Thyroid gland (tissue), 4 donors: Measurements from ENCODE around the gene MAP7. TPM values are rescaled to one million over a fixed set of nuclear protein-coding genes. Genes with fewer than 3 reads are reported as not detected.
A peak's percentile ranks its signal among the peaks of the same experiment; 100 is the strongest.
"Not testable (repeated sequence)": the region's sequence is repeated elsewhere in the genome, so short reads cannot be mapped to it uniquely, and the experiment has no call there.

Source experiments
- DNase-seq, 2 donors: peaks; one replicate each; pipeline ENCODE4 v3.0.0-alpha.2; 2019
- H3K27ac ChIP-seq, 3 donors: fragments of 200-600 bp; sonication (generic); 1 replicate in 2 of 3; 2 replicates in 1 of 3; pipeline ENCODE4 v1.5.1; 2016 to 2019; ENCODE audit warnings: mild to moderate bottlenecking in 1 of 3, moderate library complexity in 1 of 3
- H3K27me3 ChIP-seq: fragments of 200-600 bp; sonication (generic); one replicate; pipeline ENCODE4 v1.5.1; 2019
- H3K36me3 ChIP-seq, 2 donors: fragments of 200-600 bp; sonication (generic); one replicate each; pipeline ENCODE4 v1.5.1; 2016 to 2019
- H3K4me1 ChIP-seq, 2 donors: fragments of 200-600 bp; sonication (generic); one replicate each; pipeline ENCODE4 v1.5.1; 2017 to 2019
- H3K4me3 ChIP-seq, 3 donors: fragments of 200-600 bp; sonication (generic); replicated peaks in 1 of 3; 1 replicate in 2 of 3; 2 replicates in 1 of 3; pipeline ENCODE4 v1.5.1; 2016; ENCODE audit warnings: mild to moderate bottlenecking in 1 of 3
- H3K9me3 ChIP-seq: fragments of 200-600 bp; sonication (generic); one replicate; pipeline ENCODE4 v1.5.1; 2017
- POLR2A ChIP-seq, 2 donors: fragments of 450-650 bp; IDR thresholded peaks; one replicate each; pipeline ENCODE4 v1.6.1; 2017; ENCODE audit warnings: antibody characterized with exemption in 2 of 2, mild to moderate bottlenecking in 2 of 2, moderate library complexity in 1 of 2
- WGBS, 2 donors: methylation state at CpG; one replicate each; pipeline ENCODE4 v1.1.5; 2017; 5-methylcytosine and 5-hydroxymethylcytosine counted together
- intact Hi-C: fragments of 100-400 bp; cut with DNase I; formaldehyde crosslinking; loops from one replicate; pipeline ENCODE4 v1.15.1; 2023
- total RNA-seq, 4 donors: library from RNA; depleted of rRNA; stranded (reverse); fragments of >200 nt; gene quantifications; one replicate each; pipeline ENCODE4 v1.2.3, GENCODE V29; 2016
- TF ChIP-seq, protein P1 (sequence below), 6 experiments: fragments of 200-600 bp in 3 of 6; fragments of 450-650 bp in 3 of 6; sonication (generic) in 3 of 6; IDR thresholded peaks; one replicate each; pipeline ENCODE4 v1.5.1; 2016 to 2019; ENCODE audit warnings: antibody characterized with exemption in 6 of 6, mild to moderate bottlenecking in 2 of 6, inconsistent platforms in 1 of 6, moderate library complexity in 1 of 6

MAP7 gene
- total RNA-seq, 4 donors from 2014 or later = 24.5 to 46.0 (median 36.0) TPM

DNA sequence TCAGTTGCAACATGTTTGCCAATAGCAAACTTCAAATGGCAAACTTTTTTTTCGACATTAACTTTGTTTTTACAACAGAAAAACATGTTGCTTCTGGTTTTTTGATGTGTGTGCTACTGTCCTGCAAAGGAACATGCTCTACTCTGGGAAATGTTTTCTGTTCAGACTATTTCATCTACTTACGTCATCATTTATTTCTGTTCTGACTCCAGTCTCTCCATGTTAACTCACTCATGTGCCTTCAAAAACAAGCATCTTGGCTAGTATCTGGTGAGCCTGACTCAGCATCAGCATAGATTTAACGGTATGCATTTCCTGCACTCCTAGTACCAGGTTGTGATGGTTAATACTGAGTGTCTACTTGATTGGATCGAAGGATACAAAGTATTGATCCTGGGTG lies 36.1 kb upstream of the MAP7 start:
- DNase-seq = no peak
- H3K4me1 ChIP-seq = peaks cover 0 to 20% of the 10 kb centered on the region in 2 donors
- H3K27me3 ChIP-seq = no peaks in the 10 kb centered on the region
- H3K9me3 ChIP-seq = no peaks in the 10 kb centered on the region
- 76 to 80% methylated on average over 4 of the region's 4 CpGs for WGBS, 2 donors
- intact Hi-C loops = loop anchor here (10.0 kb wide), 1 partner anchor 59 kb away; no protein-coding TSS in a partner anchor
- H3K4me3 ChIP-seq = no peak overlapping the region
- TF ChIP-seq POLR2A (IDR thresholded peaks at IDR 0.05) = no peak
- TF ChIP-seq, protein P1, sequence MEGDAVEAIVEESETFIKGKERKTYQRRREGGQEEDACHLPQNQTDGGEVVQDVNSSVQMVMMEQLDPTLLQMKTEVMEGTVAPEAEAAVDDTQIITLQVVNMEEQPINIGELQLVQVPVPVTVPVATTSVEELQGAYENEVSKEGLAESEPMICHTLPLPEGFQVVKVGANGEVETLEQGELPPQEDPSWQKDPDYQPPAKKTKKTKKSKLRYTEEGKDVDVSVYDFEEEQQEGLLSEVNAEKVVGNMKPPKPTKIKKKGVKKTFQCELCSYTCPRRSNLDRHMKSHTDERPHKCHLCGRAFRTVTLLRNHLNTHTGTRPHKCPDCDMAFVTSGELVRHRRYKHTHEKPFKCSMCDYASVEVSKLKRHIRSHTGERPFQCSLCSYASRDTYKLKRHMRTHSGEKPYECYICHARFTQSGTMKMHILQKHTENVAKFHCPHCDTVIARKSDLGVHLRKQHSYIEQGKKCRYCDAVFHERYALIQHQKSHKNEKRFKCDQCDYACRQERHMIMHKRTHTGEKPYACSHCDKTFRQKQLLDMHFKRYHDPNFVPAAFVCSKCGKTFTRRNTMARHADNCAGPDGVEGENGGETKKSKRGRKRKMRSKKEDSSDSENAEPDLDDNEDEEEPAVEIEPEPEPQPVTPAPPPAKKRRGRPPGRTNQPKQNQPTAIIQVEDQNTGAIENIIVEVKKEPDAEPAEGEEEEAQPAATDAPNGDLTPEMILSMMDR (IDR thresholded peaks at IDR 0.05) = no peak
- H3K27ac ChIP-seq = peak overlapping the region in 2 of 3 donors; percentile 39 to 53
- peaks cover 17 to 19% of the 10 kb centered on the region in 2 donors for H3K36me3 ChIP-seq

DNA sequence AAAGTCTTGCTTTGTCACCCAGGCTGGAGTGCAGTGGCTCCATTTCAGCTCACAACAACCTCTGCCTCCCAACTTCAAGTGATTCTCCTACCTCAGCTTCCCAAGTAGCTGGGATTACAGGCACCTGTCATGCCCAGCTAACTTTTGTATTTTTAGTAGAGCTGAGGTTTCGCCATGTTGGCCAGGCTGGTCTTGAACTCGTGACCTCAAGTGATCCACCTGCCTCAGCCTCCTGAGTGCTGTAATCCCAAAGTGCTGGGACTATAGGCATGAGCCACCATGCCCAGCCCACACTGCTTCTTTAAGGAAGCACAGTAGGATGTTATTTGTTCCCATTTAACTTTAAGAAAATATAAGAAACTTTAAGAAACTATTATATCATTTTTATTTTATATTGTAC lies 35.3 kb upstream of the MAP7 start:
- H3K9me3 ChIP-seq, H3K4me3 ChIP-seq, H3K27me3 ChIP-seq, DNase-seq: not testable (repeated sequence)
- intact Hi-C loops = loop anchor here (10.0 kb wide), 1 partner anchor 59 kb away; no protein-coding TSS in a partner anchor
- 92 to 96% methylated on average over 2 of the region's 2 CpGs for WGBS, 2 donors
- Histone ChIP-seq H3K36me3 (peaks cover 9 to 13% of the 10 kb centered on the region in 2 donors), H3K27ac (peak overlapping the region in 1 of 3 donors; percentile 39), H3K4me1 (peaks cover 0 to 20% of the 10 kb centered on the region in 2 donors)

DNA sequence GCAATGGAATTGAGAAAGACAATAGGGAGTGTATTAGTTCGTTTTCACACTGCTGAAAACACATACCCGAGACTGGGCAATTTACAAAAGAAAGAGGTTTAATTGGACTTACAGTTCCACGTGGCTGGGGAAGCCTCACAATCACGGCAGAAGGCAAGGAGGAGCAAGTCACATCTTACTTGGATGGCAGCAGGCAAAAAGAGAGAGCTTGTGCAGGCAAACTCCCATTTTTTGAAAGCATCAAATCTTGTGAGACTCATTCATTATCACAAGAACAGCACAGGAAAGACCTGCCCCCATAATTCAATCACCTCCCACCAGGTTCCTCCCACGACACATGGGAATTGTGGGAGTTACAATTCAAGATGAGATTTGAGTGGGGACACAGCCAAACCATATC lies 34.1 kb upstream of the MAP7 start:
- H3K27ac ChIP-seq = peak overlapping the region in 2 of 3 donors; percentile 55 to 62
- 88 to 95% methylated on average over 5 of the region's 5 CpGs for WGBS, 2 donors
- DNase-seq, H3K27me3 ChIP-seq, H3K4me3 ChIP-seq, H3K9me3 ChIP-seq: not testable (repeated sequence)
- peaks cover 0 to 20% of the 10 kb centered on the region in 2 donors for H3K4me1 ChIP-seq
- peaks cover 10 to 23% of the 10 kb centered on the region in 2 donors for H3K36me3 ChIP-seq
- intact Hi-C loops = loop anchor here (5.0 to 10.0 kb wide), 2 partner anchors 61 to 208 kb away; partner anchors contain the start of gene MAP3K5

DNA sequence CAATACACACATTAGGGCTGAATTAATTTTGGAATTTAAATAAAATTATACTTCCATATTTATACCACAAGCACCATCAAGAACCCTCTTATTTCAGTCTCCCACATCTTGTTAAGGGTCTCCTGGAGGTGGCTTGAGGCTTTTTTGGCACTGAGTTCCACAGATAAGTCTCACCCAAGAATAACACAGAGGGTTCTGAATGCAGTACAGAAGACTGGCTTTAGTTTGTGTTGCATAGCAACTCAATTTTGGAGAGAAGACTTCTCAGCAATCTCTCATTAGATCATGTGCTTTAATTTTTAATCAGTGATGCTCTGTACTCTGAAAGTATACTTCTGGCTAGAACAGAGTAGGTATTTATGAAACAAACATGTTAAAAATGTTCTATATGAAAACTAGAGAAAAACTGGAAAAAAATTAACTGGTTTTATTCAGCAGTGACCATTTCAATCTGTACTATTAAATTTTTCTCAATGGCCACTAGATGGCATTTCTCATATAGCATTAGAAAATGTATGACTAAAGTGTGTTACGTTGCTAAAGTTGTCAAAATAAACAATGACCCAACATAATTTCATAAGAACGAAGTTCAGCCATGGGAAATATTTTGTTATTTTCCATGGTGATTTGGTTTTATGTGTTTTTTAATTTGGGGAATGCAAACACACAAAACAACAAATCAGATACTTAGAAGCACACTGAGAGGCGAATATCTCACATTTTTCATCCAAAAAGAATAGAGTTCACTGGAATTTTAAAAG lies 32.7 kb upstream of the MAP7 start:
- Histone ChIP-seq H3K4me1 (peaks cover 0 to 20% of the 10 kb centered on the region in 2 donors), H3K27ac (peak overlapping the region in 2 of 3 donors; percentile 55 to 62), H3K4me3 (no peak overlapping the region), H3K27me3 (no peaks in the 10 kb centered on the region), H3K9me3 (no peaks in the 10 kb centered on the region), H3K36me3 (peaks cover 9 to 23% of the 10 kb centered on the region in 2 donors)
- intact Hi-C loops = loop anchor here (5.0 to 10.0 kb wide), 2 partner anchors 62 to 209 kb away; partner anchors contain the start of gene MAP3K5
- DNase-seq = no peak
- TF ChIP-seq, protein P1 (IDR thresholded peaks at IDR 0.05) = peak; percentile 5 to 67 (median 42)
- no peak for TF ChIP-seq POLR2A (IDR thresholded peaks at IDR 0.05)
- WGBS, 2 donors = 31 to 36% methylated on average over 3 of the region's 3 CpGs

DNA sequence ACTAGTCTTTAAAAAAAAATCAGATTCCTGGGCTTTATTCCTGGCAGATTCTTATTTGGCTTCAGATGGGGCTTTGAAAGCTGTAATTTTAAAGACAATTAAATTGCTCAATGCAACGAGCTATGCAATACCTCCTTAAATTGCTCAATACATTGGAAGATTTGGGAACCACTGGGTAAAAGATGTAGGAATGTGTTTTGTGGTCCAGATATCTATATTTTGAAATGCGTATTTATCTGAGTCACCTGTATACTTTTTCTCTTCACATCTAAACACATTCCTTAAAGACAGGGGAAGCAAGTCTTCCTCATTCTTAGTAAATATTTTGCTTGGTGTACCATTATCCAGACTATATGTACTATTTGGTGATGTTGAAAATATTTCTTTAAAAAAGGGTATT lies 29.6 kb upstream of the MAP7 start:
- H3K9me3 ChIP-seq = no peaks in the 10 kb centered on the region
- DNase-seq = no peak
- no peak overlapping the region for H3K27ac ChIP-seq
- peaks cover 0 to 12% of the 10 kb centered on the region in 2 donors for H3K4me1 ChIP-seq
- TF ChIP-seq, protein P1 (IDR thresholded peaks at IDR 0.05) = no peak
- TF ChIP-seq POLR2A (IDR thresholded peaks at IDR 0.05) = no peak
- H3K27me3 ChIP-seq = no peaks in the 10 kb centered on the region
- peaks cover 16 to 28% of the 10 kb centered on the region in 2 donors for H3K36me3 ChIP-seq
- 92 to 94% methylated on average over 2 of the region's 2 CpGs for WGBS, 2 donors
- intact Hi-C loops = loop anchor here (5.0 to 10.0 kb wide), 2 partner anchors 65 to 213 kb away; partner anchors contain the start of gene MAP3K5
- no peak overlapping the region for H3K4me3 ChIP-seq

DNA sequence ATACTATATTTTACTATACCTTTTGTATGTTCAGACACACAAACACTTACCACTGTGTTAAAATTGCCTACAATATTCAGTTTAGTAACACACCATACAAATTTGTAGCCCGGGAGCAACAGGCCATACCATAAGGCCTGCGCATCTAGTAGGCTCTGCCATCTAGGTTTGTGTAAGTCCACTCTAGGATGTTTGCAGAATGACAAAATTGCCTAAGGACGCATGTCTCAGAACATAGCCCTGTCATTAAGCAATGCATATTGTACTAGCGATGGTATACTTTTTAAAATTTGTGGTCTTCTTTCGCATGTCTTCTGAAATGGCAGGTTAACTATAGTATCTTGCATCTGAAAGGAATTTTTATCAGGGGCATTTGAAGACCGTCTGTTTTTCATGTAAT lies 26.6 kb upstream of the MAP7 start:
- WGBS, 2 donors = 98 to 99% methylated on average over 6 of the region's 6 CpGs
- no peak for TF ChIP-seq POLR2A (IDR thresholded peaks at IDR 0.05)
- TF ChIP-seq, protein P1 (IDR thresholded peaks at IDR 0.05) = no peak
- DNase-seq = no peak
- Histone ChIP-seq H3K4me3 (no peak overlapping the region), H3K4me1 (no peaks in the 10 kb centered on the region), H3K36me3 (peaks cover 16 to 30% of the 10 kb centered on the region in 2 donors), H3K27me3 (no peaks in the 10 kb centered on the region), H3K9me3 (no peaks in the 10 kb centered on the region), H3K27ac (peak overlapping the region in 1 of 3 donors; percentile 11)
- intact Hi-C loops = no loop called here
